Activated CD8-positive, alpha-beta T cell treated with anti-CD3 and anti-CD28 coated beads, Interleukin-2, amount 10 ng/mL, durations not matched to agents 7 days and 5 days (primary cell): ENCODE measurements around the gene CLASP1. TPM values are rescaled to one million over a fixed set of nuclear protein-coding genes. Genes with fewer than 3 reads are reported as not detected.
"Not testable (repeated sequence)": the region's sequence is repeated elsewhere in the genome, so short reads cannot be mapped to it uniquely, and the experiment has no call there.

ENCODE experiments used
- ATAC-seq: fragments of 150-1000 bp; cut with Tn5 transposase; one replicate; pipeline ENCODE4 v1.10.0; 2021; ENCODE audit warnings: moderate library complexity
- CTCF ChIA-PET: fragments of 350-600 bp; sonication (Branson Sonifier 250); formaldehyde crosslinking; loops from one replicate; lab custom pipeline; 2021; ENCODE audit warnings: antibody characterized with exemption; lab: Charles Lee
- POLR2A ChIA-PET: fragments of 350-600 bp; sonication (Branson Sonifier 250); formaldehyde crosslinking; loops from one replicate; lab custom pipeline; 2021; ENCODE audit warnings: antibody characterized with exemption; lab: Charles Lee
- DNase-seq: peaks from one replicate; pipeline ENCODE4 v3.0.0-alpha.2; 2020
- H3K27ac Mint-ChIP-seq: one replicate; pipeline ENCODE4 v1.8.0; 2021; ENCODE audit warnings: mild to moderate bottlenecking, mixed read lengths
- H3K27me3 Mint-ChIP-seq: one replicate; pipeline ENCODE4 v1.8.0; 2021; ENCODE audit warnings: low read depth, mixed read lengths
- H3K36me3 Mint-ChIP-seq: one replicate; pipeline ENCODE4 v1.8.0; 2021; ENCODE audit warnings: low read depth, mixed read lengths
- H3K4me1 Mint-ChIP-seq: one replicate; pipeline ENCODE4 v1.8.0; 2021; ENCODE audit warnings: low read depth, mixed read lengths
- H3K4me3 Mint-ChIP-seq: one replicate; pipeline ENCODE4 v1.8.0; 2021; ENCODE audit warnings: mild to moderate bottlenecking, mixed read lengths
- H3K9me3 Mint-ChIP-seq: one replicate; pipeline ENCODE4 v1.8.0; 2022; ENCODE audit warnings: mixed read lengths; ENCODE audit not compliant: insufficient read depth
- total RNA-seq, 2 experiments: library from RNA; stranded (reverse); gene quantifications; one replicate each; pipeline ENCODE4 v1.2.3, GENCODE V29; 2021

The CLASP1 gene
- total RNA-seq, 2 experiments from 2014 or later, result 62.3 to 65.2 TPM

GRCh38 chr2:121570036-121570666 is 79.1 kb downstream of the CLASP1 start:
- ATAC-seq, result no peak
- H3K4me3 Mint-ChIP-seq, result no peak overlapping the region
- peaks cover 16% of the 10 kb centered on the region for H3K36me3 Mint-ChIP-seq
- H3K9me3 Mint-ChIP-seq, result no peaks in the 10 kb centered on the region
- no peak for DNase-seq
- no peaks in the 10 kb centered on the region for H3K27me3 Mint-ChIP-seq
- peaks cover 3% of the 10 kb centered on the region for H3K4me1 Mint-ChIP-seq
- ChIA-PET POLR2A (no interaction called here), CTCF (no interaction called here)
- no peak overlapping the region for H3K27ac Mint-ChIP-seq

GRCh38 chr2:121567957-121568409 is 81.3 kb downstream of the CLASP1 start:
- Mint-ChIP-seq H3K27ac (no peak overlapping the region), H3K36me3 (peaks cover 31% of the 10 kb centered on the region), H3K4me3 (no peak overlapping the region), H3K27me3 (no peaks in the 10 kb centered on the region), H3K9me3 (no peaks in the 10 kb centered on the region), H3K4me1 (peaks cover 5% of the 10 kb centered on the region)
- ChIA-PET CTCF (no interaction called here), POLR2A (interaction anchor here (1.1 kb wide), 1 partner anchor 37 kb away, joined by 4 read pairs; the partner anchor contains the start of gene RNU4ATAC)
- ATAC-seq, result no peak
- DNase-seq, result no peak

DNA sequence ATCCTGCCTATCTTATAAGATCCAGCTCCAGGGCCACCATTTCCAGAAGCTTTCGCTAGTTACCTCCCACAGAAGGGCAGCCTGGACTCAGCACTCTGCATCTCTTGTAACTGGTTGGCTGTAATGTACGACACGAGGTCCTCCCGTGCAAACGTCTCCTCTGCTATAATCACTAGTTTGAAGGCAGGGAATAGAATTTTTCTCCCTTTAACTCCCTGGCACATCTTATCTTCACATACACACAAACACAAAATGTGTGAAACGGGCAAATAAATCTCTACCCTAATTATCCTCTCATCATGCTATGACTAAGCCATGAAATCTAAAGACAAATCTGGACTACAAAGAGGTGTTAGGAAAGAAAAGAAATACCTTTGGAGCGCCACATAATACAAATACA is 81.8 kb downstream of the CLASP1 start:
- Mint-ChIP-seq H3K27me3 (no peaks in the 10 kb centered on the region), H3K4me3 (no peak overlapping the region), H3K27ac (no peak overlapping the region), H3K4me1 (peaks cover 8% of the 10 kb centered on the region), H3K36me3 (peaks cover 33% of the 10 kb centered on the region), H3K9me3 (no peaks in the 10 kb centered on the region)
- no peak for DNase-seq
- ATAC-seq, result no peak
- ChIA-PET CTCF (no interaction called here), POLR2A (no interaction called here)

GRCh38 chr2:121565389-121566250 is 83.6 kb downstream of the CLASP1 start:
- ATAC-seq, result no peak
- no peak overlapping the region for H3K4me3 Mint-ChIP-seq
- H3K27me3 Mint-ChIP-seq, result no peaks in the 10 kb centered on the region
- no peaks in the 10 kb centered on the region for H3K9me3 Mint-ChIP-seq
- H3K27ac Mint-ChIP-seq, result no peak overlapping the region
- peaks cover 17% of the 10 kb centered on the region for H3K4me1 Mint-ChIP-seq
- CTCF ChIA-PET, result no interaction called here
- POLR2A ChIA-PET, result no interaction called here
- no peak for DNase-seq
- peaks cover 32% of the 10 kb centered on the region for H3K36me3 Mint-ChIP-seq

GRCh38 chr2:121564905-121565304 is 84.4 kb downstream of the CLASP1 start:
- POLR2A ChIA-PET, result no interaction called here
- Mint-ChIP-seq H3K9me3 (no peaks in the 10 kb centered on the region), H3K4me3 (no peak overlapping the region), H3K4me1 (peaks cover 17% of the 10 kb centered on the region), H3K27ac (no peak overlapping the region), H3K27me3 (no peaks in the 10 kb centered on the region), H3K36me3 (peaks cover 28% of the 10 kb centered on the region)
- no peak for DNase-seq
- ATAC-seq, result no peak
- CTCF ChIA-PET, result no interaction called here

DNA sequence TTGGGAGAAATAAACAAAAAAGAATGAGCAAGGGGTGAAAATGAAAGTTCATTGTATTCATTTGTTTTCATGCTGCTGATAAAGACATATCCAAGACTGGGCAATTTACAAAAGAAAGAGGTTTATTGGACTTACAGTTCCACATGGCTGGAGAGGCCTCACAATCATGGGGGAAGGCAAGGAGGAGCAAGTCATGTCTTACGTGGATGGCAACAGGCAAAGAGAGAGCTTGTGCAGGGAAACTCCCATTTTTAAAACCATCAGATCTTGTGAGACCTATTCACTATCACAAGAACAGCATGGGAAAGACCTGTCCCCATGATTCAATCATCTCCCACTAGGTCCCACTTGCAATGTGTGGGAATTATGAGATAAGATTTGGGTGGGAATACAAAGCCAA is 85.5 kb downstream of the CLASP1 start:
- DNase-seq, H3K27ac Mint-ChIP-seq, H3K27me3 Mint-ChIP-seq, H3K4me3 Mint-ChIP-seq, H3K9me3 Mint-ChIP-seq, ATAC-seq: not testable (repeated sequence)
- ChIA-PET CTCF (interaction anchor here (0.7 to 1.2 kb wide), 3 partner anchors 11 to 59 kb away, joined by 3 to 4 read pairs (median 3); no protein-coding TSS in a partner anchor), POLR2A (interaction anchor here (1.3 kb wide), 1 partner anchor 33 kb away, joined by 5 read pairs; the partner anchor contains the start of gene RNU4ATAC)
- Mint-ChIP-seq H3K36me3 (peaks cover 27% of the 10 kb centered on the region), H3K4me1 (peaks cover 19% of the 10 kb centered on the region)

GRCh38 chr2:121562269-121563176 is 86.7 kb downstream of the CLASP1 start:
- no peak for ATAC-seq
- no peaks in the 10 kb centered on the region for H3K27me3 Mint-ChIP-seq
- no peak overlapping the region for H3K4me3 Mint-ChIP-seq
- H3K27ac Mint-ChIP-seq, result no peak overlapping the region
- ChIA-PET POLR2A (no interaction called here), CTCF (interaction anchor here (0.9 to 1.2 kb wide), 3 partner anchors 17 to 58 kb away, joined by 3 to 4 read pairs (median 3); no protein-coding TSS in a partner anchor)
- H3K9me3 Mint-ChIP-seq, result no peaks in the 10 kb centered on the region
- peaks cover 19% of the 10 kb centered on the region for H3K4me1 Mint-ChIP-seq
- no peak for DNase-seq
- H3K36me3 Mint-ChIP-seq, result peaks cover 28% of the 10 kb centered on the region

GRCh38 chr2:121561617-121562268 is 87.5 kb downstream of the CLASP1 start:
- Mint-ChIP-seq H3K36me3 (peaks cover 28% of the 10 kb centered on the region), H3K4me3 (no peak overlapping the region), H3K9me3 (no peaks in the 10 kb centered on the region), H3K27ac (no peak overlapping the region), H3K4me1 (peaks cover 19% of the 10 kb centered on the region), H3K27me3 (no peaks in the 10 kb centered on the region)
- DNase-seq, result no peak
- ChIA-PET POLR2A (no interaction called here), CTCF (interaction anchor here (0.6 to 1.2 kb wide), 3 partner anchors 16 to 41 kb away, joined by 3 read pairs; no protein-coding TSS in a partner anchor)
- ATAC-seq, result no peak

GRCh38 chr2:121558329-121558728 is 90.9 kb downstream of the CLASP1 start:
- H3K4me3 Mint-ChIP-seq, result no peak overlapping the region
- H3K27ac Mint-ChIP-seq, result no peak overlapping the region
- H3K36me3 Mint-ChIP-seq, result peaks cover 16% of the 10 kb centered on the region
- no peaks in the 10 kb centered on the region for H3K9me3 Mint-ChIP-seq
- ChIA-PET CTCF (no interaction called here), POLR2A (no interaction called here)
- H3K27me3 Mint-ChIP-seq, result no peaks in the 10 kb centered on the region
- ATAC-seq (no peak), DNase-seq (no peak)
- H3K4me1 Mint-ChIP-seq, result peaks cover 18% of the 10 kb centered on the region

DNA sequence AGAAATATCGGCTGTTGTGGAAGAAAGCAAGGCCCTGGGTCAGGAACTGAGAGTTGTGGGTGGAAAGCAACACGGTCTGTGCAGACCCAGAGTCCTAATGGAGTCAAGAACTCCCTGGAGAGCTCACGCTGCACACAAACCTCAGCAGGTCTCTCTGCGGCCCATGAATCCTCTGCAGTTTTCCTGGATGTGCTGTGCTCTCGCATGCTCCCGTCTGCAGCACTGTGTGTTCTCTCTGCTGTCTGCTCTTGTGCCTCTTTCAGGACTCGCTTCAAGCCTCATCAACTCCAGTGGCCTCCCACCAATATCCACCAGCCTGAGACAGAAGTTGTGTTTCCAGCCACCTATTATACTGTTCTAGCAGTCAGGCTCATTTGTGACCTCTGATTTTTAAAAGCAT is 94.3 kb downstream of the CLASP1 start:
- H3K9me3 Mint-ChIP-seq, result peaks cover 9% of the 10 kb centered on the region
- POLR2A ChIA-PET, result no interaction called here
- no peak for ATAC-seq
- peaks cover 26% of the 10 kb centered on the region for H3K36me3 Mint-ChIP-seq
- no peak overlapping the region for H3K27ac Mint-ChIP-seq
- CTCF ChIA-PET, result no interaction called here
- no peaks in the 10 kb centered on the region for H3K27me3 Mint-ChIP-seq
- DNase-seq, result no peak
- no peak overlapping the region for H3K4me3 Mint-ChIP-seq
- peaks cover 20% of the 10 kb centered on the region for H3K4me1 Mint-ChIP-seq
